Hepatocyte (in vitro differentiated cells): ENCODE measurements around the gene SELE. TPM values are rescaled to one million over a fixed set of nuclear protein-coding genes. Genes with fewer than 3 reads are reported as not detected.

Experiments
- DNase-seq: peaks from one replicate; pipeline ENCODE4 v3.0.0-alpha.2; 2016; ENCODE audit warnings: low spot score
- H2AFZ ChIP-seq: fragments of 200-600 bp; sonication (generic); 2 replicates; pipeline ENCODE4 v1.6.0; 2016; ENCODE audit warnings: antibody characterized with exemption, mild to moderate bottlenecking
- H3K27ac ChIP-seq: fragments of 200-600 bp; sonication (generic); 2 replicates; pipeline ENCODE4 v1.5.1; 2016; ENCODE audit warnings: mild to moderate bottlenecking
- H3K27me3 ChIP-seq: fragments of 200-600 bp; sonication (generic); 2 replicates; pipeline ENCODE4 v1.6.1; 2016
- H3K36me3 ChIP-seq: fragments of 200-600 bp; sonication (generic); replicated peaks from 2 replicates; pipeline ENCODE4 v1.5.1; 2016; ENCODE audit warnings: low read depth; ENCODE audit not compliant: insufficient read depth
- H3K4me1 ChIP-seq: fragments of 200-600 bp; sonication (generic); 2 replicates; pipeline ENCODE4 v1.5.1; 2016; ENCODE audit warnings: mild to moderate bottlenecking, moderate library complexity; ENCODE audit not compliant: insufficient read depth
- H3K4me2 ChIP-seq: fragments of 200-600 bp; sonication (generic); 2 replicates; pipeline ENCODE4 v1.6.0; 2016
- H3K4me3 ChIP-seq: fragments of 200-600 bp; sonication (generic); 2 replicates; pipeline ENCODE4 v1.5.1; 2016; ENCODE audit warnings: mild to moderate bottlenecking
- H3K79me2 ChIP-seq: fragments of 200-600 bp; sonication (generic); 2 replicates; pipeline ENCODE4 v1.6.0; 2017; ENCODE audit warnings: mild to moderate bottlenecking
- H3K9me2 ChIP-seq: fragments of 200-600 bp; sonication (generic); replicated peaks from 2 replicates; pipeline ENCODE4 v1.6.0; 2017; ENCODE audit warnings: mild to moderate bottlenecking; ENCODE audit not compliant: insufficient read depth
- H3K9me3 ChIP-seq: fragments of 200-600 bp; sonication (generic); 2 replicates; pipeline ENCODE4 v1.5.1; 2016; ENCODE audit warnings: low read depth, mild to moderate bottlenecking
- H4K20me1 ChIP-seq: fragments of 200-600 bp; sonication (generic); 2 replicates; pipeline ENCODE4 v1.6.0; 2016; ENCODE audit warnings: mild to moderate bottlenecking; ENCODE audit not compliant: insufficient read depth, poor library complexity, severe bottlenecking
- EZH2 ChIP-seq: fragments of 200-600 bp; sonication (generic); IDR thresholded peaks from 2 replicates; pipeline ENCODE4 v1.6.1; 2016; ENCODE audit warnings: antibody characterized with exemption, mild to moderate bottlenecking, borderline replicate concordance
- EZH2phosphoT487 ChIP-seq: fragments of 200-600 bp; sonication (generic); IDR thresholded peaks from one replicate; pipeline ENCODE4 v1.6.1; 2018; ENCODE audit warnings: antibody characterized with exemption, mild to moderate bottlenecking, low read depth, moderate library complexity; ENCODE audit not compliant: unreplicated experiment, severe bottlenecking
- WGBS: methylation state at CpG from one replicate; pipeline ENCODE4 v1.1.6; 2016; ENCODE audit warnings: low lambda C conversion rate; ENCODE audit errors: missing lambda C conversion rate; 5-methylcytosine and 5-hydroxymethylcytosine counted together
- polyA plus RNA-seq: library from polyadenylated mRNA; unstranded; fragments of >200 nt; fragmentation: Nextera tagmentation; extraction: Ambion mirVana; gene quantifications from 2 replicates; pipeline ENCODE4 v1.2.1, GENCODE V29; 2016
- total RNA-seq: library from RNA; depleted of rRNA; stranded (reverse); fragments of >200 nt; gene quantifications from 2 replicates; pipeline ENCODE4 v1.2.3, GENCODE V29; 2014
- TF ChIP-seq, protein P1 (sequence below): fragments of 200-600 bp; sonication (generic); IDR thresholded peaks from 2 replicates; pipeline ENCODE4 v1.5.1; 2016; ENCODE audit warnings: antibody characterized with exemption, mild to moderate bottlenecking; ENCODE audit not compliant: poor library complexity

The SELE gene
- total and polyA plus RNA-seq, 2 experiments from 2014 or later: 0.03 TPM; not detected in 1

DNA sequence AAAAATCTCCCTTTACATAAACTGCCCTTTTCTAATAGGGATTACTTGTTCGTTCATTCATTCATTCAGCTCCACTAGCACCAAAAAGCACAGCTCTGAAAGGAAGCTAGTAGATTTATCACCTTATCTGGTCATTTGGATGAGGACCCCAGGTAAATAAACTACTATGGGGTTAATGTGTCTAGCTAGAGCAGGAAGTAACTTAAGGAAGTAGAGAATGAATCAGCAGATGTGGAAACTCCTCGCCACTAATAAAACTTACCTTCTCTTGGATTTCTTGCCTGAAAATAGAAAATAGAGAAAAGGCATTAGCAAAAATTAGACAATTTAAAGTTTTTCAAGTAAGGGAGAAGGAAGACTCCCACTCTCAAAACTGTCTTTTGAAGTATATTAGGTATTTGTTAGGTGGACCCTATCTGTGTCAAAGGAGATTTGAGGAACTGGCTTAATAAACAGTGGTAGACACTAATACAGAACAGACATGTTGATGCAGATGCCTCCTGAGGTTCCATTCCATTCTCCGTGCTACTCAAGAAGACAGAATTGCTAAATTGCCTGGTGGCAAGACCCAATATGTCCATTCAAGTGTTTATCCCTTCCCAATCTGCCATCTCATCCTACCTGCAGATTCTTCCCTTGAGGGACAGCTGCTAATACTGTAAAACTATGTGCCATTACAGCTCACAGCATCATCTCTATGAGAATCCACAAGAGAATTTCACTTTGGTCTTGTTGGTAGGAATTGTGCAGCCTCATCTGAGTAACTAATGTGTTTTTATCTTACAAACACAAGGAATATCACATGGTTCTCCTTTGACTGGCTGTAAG, 37.4 kb downstream of the SELE start:
- no peaks in the 10 kb centered on the region for H3K27me3 ChIP-seq
- no peaks in the 10 kb centered on the region for H3K79me2 ChIP-seq
- WGBS: 88% methylated on average over 3 of the region's 3 CpGs
- no peak overlapping the region for H3K4me3 ChIP-seq
- no peaks in the 10 kb centered on the region for H3K4me1 ChIP-seq
- no peaks in the 10 kb centered on the region for H3K9me2 ChIP-seq
- no peaks in the 10 kb centered on the region for H4K20me1 ChIP-seq
- no peak overlapping the region for H3K4me2 ChIP-seq
- H3K27ac ChIP-seq: no peak overlapping the region
- TF ChIP-seq EZH2phosphoT487 (no peak), EZH2 (no peak)
- TF ChIP-seq, protein P1, sequence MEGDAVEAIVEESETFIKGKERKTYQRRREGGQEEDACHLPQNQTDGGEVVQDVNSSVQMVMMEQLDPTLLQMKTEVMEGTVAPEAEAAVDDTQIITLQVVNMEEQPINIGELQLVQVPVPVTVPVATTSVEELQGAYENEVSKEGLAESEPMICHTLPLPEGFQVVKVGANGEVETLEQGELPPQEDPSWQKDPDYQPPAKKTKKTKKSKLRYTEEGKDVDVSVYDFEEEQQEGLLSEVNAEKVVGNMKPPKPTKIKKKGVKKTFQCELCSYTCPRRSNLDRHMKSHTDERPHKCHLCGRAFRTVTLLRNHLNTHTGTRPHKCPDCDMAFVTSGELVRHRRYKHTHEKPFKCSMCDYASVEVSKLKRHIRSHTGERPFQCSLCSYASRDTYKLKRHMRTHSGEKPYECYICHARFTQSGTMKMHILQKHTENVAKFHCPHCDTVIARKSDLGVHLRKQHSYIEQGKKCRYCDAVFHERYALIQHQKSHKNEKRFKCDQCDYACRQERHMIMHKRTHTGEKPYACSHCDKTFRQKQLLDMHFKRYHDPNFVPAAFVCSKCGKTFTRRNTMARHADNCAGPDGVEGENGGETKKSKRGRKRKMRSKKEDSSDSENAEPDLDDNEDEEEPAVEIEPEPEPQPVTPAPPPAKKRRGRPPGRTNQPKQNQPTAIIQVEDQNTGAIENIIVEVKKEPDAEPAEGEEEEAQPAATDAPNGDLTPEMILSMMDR: no peak
- H3K36me3 ChIP-seq: no peaks in the 10 kb centered on the region
- no peaks in the 10 kb centered on the region for H3K9me3 ChIP-seq
- H2AFZ ChIP-seq: no peak overlapping the region
- no peak for DNase-seq

DNA sequence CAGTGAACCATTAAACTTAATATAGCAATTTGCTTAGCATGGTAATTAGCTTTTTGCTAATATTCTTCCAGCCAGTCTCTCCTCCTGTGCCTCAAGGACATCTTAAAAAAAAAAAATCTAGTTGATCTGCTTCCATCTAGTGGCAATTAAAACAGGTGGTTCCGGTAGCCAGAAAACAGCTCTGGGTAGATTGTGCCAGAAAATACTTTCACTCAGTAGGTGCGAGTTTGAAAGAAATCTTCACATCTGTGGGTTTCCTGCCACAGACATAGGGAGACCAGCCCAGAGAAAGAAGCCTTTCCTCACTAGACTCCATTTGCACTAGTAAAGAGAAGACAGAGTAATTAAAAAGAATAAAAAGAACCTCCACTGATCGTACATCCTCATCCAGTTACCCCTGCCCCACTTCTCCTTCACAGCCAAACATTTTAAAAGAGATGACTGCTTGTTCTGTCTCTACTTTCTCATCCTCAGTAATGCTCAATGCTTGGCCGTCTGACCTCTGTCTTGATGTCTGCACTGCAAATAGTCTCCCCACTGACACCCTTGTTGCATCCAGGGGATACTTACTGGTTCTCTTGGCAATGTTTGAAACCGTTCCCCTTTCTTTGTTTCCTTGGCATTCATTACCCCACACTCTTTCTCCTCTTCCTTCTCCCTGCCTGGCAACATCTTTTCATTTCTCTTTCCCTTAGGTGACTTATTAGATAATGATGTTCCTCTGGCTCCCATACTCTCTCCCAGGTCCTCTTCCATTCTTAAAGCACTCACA, 39.4 kb downstream of the SELE start:
- TF ChIP-seq EZH2phosphoT487: no peak
- TF ChIP-seq, protein P1: no peak
- TF ChIP-seq EZH2: no peak
- Histone ChIP-seq H3K4me2 (no peak overlapping the region), H3K4me3 (no peak overlapping the region), H3K27ac (no peak overlapping the region), H3K79me2 (no peaks in the 10 kb centered on the region), H3K27me3 (no peaks in the 10 kb centered on the region), H3K4me1 (no peaks in the 10 kb centered on the region), H2AFZ (no peak overlapping the region), H3K36me3 (no peaks in the 10 kb centered on the region), H4K20me1 (no peaks in the 10 kb centered on the region), H3K9me3 (no peaks in the 10 kb centered on the region), H3K9me2 (no peaks in the 10 kb centered on the region)
- WGBS: 84% methylated on average over 5 of the region's 5 CpGs
- no peak for DNase-seq

- TF ChIP-seq EZH2phosphoT487 (no peak), EZH2 (no peak)
- TF ChIP-seq, protein P1: no peak
- Histone ChIP-seq H3K36me3 (no peaks in the 10 kb centered on the region), H3K27me3 (no peaks in the 10 kb centered on the region), H3K9me3 (no peaks in the 10 kb centered on the region), H3K27ac (no peak overlapping the region), H3K79me2 (no peaks in the 10 kb centered on the region), H4K20me1 (no peaks in the 10 kb centered on the region), H2AFZ (no peak overlapping the region), H3K9me2 (no peaks in the 10 kb centered on the region), H3K4me2 (no peak overlapping the region), H3K4me3 (no peak overlapping the region), H3K4me1 (no peaks in the 10 kb centered on the region)
- DNase-seq: no peak
- 89% methylated on average over 4 of the region's 4 CpGs for WGBS
Observed at GRCh38 chr1:169692756-169693460, 41.0 kb downstream of the SELE start.
